Glomerular visceral epithelial cell (primary cell): ENCODE data around the gene COLGALT1.
"Not testable (repeated sequence)": the region's sequence is repeated elsewhere in the genome, so short reads cannot be mapped to it uniquely, and the experiment has no call there.

ENCODE experiments used
- DNase-seq: peaks from one replicate; pipeline ENCODE4 v3.0.0-alpha.2; 2016; ENCODE audit errors: extremely low spot score

The COLGALT1 gene

DNA sequence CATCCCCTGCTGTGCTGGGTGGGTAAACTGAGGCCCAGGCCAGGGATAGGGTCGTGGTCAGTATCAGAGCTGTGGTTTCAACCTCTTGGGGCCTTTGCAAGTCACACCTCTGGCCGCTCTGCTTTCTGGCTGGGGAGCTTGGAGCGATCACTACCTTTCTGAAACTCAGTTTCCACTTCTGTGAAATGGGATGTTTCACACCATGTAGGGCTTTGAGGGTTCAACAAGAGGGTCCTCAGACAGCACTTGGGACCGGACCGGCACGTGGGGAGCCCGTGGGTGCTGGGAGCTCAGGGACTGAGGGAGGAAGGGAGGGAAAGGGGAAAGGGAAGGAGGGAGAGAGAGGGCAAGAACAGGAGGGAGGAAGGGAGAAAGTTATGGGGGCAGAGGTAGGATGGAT is 22.9 kb upstream of the COLGALT1 start:
- no peak for DNase-seq

- no peak for DNase-seq
Measured at GRCh38 chr19:17534767-17535166, 20.7 kb upstream of the COLGALT1 start.

- no peak for DNase-seq
Measured at GRCh38 chr19:17536955-17537354, 18.5 kb upstream of the COLGALT1 start.

GRCh38 chr19:17538684-17539237 is 16.7 kb upstream of the COLGALT1 start:
- DNase-seq, result peak; percentile 13

GRCh38 chr19:17539238-17540117 is 16.0 kb upstream of the COLGALT1 start:
- DNase-seq, result peak; percentile 90

- DNase-seq, result no peak
Measured at GRCh38 chr19:17540174-17540573, 15.3 kb upstream of the COLGALT1 start.

GRCh38 chr19:17541184-17541759 is 14.2 kb upstream of the COLGALT1 start:
- DNase-seq, result no peak

DNA sequence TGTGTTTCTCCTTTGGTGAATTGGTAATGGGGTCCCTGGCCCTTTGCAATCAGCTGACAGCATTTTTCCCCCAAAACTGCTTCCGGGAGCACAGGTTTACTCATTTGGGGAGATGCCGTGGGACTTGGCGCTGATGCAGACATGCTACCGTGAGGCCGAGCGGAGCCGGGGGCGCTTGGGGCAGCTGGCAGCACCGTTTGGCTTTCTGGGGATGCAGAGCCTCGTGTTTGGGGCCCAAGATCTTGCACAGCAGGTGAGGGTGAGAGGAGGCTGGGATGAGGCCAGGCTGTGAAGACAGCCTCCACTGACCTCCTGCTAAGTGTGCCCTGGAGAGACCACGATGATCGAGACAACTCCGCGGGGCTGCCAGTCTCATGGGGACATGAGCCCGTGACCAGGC is 13.4 kb upstream of the COLGALT1 start:
- DNase-seq, result no peak

GRCh38 chr19:17542793-17543582 is 12.5 kb upstream of the COLGALT1 start:
- no peak for DNase-seq

DNA sequence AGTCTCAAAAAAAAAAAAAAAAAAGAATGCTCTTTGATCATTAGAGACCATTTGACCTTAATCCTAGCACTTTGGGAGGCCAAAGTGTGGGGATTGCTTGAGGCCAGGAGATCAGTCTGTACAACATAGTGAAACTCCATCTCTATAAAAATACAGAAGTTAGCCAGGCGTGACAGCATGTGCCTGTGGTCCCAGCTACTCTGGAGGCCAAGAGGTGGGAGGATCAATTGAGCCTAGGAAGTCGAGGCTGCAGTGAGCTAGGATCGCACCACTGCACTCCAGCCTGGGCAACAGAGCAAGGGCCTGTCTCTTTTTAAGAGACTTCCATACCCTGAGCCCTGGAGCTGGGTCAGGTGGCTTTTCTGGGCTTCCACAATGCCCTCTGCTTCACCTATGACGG is 11.5 kb upstream of the COLGALT1 start:
- no peak for DNase-seq

GRCh38 chr19:17544418-17544817 is 11.0 kb upstream of the COLGALT1 start:
- DNase-seq, result no peak

- no peak for DNase-seq
Measured at GRCh38 chr19:17548145-17548544, 7.3 kb upstream of the COLGALT1 start.

DNA sequence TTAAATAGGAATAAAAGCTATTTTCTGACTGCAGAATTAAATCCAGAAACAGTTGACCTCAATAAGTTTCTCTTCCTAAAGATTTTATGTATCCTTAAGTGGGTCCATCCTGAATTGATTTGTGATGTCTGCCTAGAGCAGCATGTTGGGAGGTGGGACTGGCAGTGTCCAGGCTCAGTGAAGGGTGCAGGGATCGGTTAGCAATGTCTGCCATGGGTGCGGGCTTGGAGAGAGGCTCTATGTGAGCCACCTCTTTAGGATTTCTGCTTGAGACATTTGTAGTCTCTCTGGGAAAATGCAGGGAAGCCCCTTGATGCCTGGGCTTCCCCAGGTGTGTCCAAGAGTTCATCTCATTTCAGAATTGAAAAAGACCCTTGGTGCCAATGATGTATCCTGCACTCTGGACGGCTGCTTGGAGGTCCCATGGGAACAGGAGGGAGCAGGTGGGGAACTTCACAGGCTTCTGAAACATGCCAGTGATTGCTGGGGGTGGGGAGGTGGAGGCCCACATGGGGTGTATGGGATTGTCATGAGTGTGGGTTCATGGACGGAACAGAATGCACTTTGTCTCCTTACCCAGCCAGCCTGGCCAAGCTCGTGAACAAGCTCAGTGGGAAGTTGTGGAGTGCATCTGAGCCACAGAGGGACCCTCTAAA is 6.2 kb upstream of the COLGALT1 start:
- no peak for DNase-seq

DNA sequence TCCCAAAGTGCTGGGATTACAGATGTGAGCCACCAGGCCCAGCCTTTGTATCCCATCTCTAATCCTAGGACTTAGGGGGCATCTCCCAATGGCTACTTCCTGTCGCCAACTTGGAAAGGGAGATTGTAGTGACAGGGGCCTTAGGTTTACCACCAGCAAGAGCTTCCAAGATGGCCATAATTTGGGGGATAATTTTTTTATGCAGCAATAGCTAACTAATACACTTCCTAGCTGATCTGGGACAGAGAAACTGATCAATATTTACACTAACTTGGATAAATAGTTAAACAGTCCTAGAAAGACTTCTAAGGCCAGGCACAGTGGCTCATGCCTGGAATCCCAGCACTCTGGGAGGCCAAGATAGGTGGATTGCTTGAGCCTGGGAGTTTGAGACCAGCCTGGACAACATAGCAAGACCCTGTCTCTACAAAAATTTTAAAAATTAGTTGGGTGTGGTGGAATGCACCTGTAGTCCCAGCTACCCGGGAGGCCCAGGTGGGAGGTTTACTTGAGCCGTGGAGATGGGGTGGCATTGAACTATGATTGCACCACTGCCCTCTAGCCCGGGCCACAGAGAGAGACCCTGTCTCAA is 5.3 kb upstream of the COLGALT1 start:
- no peak for DNase-seq

DNA sequence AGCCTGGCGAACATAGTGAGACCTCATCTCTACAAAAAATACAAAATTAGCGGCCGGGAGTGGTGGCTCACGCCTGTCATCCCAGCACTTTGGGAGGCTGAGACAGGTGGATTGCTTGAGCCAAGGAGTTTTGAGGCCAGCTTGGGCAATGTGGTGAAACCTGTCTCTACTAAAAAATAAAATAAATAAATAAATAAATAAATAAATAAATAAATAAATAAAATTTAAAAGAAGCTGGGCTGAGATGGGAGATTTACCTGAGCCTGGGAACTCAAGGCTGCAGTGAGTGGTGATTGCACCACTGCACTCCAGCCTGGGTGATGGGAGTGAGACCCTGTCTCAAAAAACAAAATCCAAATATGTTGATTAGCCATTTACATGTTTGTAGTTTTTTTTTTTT is 2.7 kb upstream of the COLGALT1 start:
- DNase-seq, result not testable (repeated sequence)

DNA sequence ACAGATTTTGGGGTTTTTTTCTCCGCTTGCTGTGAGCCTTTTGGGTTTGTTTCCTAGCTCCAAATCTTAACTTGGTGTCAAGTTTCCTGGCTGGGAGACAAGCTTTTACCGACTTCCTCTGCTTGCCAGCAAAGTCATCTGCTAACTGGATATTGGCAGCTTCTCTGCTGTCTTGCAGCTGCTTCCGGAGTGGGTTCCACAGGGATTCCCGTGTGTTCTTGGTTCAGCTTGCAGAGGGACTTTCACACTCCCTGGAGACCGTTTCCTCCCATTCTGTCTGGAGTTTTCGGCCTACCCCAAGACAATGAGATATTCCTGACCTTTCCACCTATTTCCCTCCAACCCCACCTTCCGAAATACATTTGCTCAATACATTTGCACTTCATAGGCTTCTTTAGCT is 2.2 kb upstream of the COLGALT1 start:
- DNase-seq, result peak; percentile 53

DNA sequence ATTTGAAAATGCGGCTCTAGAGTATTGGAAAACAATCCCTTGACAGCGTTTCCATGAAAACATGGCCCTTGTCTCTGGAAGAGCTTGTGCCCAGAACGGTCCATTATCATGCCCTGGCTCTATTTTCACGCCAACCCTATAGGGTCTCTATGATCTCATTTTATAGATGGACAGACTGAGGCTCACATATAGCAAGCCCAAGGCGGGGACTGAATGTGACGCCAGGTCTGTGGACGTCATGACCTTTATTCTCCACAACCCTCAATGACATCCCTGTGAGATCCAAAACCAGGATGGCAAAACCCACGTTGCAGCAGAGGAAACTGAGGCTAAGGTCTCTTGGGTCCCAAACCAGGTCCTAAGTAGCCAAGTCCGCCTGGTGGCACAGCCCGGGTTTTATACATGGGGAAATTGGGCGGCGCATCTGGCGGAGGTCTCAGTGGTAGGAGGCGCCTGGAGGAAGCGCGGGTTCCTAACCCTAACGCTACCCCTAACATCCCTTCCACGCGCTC is 425 bp upstream of the COLGALT1 start:
- no peak for DNase-seq

DNA sequence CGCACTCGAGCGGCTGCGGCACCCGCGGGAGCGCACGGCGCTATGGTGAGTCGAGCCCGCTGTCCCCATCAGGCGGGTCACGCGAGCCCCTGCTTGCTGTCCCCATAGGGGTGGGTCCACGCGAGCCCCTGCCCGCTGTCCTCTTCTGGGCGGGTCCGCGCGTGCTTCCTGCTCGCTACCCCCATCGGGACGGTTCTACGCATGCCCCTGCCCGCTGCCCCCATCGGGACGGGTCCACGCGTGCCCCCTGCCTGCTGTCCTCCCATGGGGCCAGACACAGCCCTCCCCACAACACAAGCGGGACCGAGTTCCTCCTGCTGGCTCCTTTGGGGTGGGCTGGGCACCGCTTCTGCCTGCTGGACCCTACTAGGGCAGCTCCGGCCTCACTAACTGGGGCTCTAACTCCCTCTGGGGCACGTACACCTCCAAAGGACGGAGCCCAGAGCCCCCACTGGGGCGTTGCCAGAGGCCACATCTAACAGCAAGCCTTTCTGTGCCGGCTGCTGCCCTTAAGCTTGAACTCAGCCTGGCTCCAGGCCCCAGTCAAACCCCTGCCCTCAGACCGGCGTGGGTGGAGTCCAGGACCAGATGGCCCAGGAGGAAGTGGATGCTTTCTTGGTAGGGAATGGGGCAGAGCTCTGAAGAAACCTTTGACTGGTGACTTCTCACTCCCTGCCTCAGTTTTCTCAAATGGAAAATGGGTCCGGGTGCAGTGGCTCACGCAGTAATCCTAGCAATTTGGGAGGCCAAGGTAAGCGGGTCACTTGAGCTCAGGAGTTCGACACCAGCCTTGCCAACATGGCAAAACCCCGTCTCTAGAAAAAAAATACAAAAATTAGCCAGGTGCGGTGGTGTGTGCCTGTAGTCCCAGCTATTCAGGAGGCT is 722 bp downstream of the COLGALT1 start:
- peak; percentile 68 for DNase-seq

DNA sequence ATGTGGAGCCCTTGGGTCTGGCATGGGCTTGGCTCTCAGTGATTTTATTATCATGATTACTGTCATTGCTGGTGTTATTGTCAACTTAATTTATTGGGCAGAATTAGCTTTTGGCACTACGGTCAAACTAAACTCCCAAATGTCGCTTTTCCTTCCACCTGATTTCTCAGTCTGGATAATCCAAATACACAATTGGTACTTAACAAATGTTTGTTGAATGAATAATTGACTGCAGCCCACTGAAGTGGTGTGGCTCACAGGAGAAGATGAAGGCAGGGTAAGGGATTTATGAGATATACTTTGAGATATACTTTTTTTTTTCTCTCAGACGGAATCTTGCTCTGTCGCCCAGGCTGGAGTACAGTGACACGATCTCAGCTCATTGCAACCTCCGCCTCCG is 1.5 kb downstream of the COLGALT1 start:
- no peak for DNase-seq

- DNase-seq, result no peak
Measured at GRCh38 chr19:17557466-17557865, 2.0 kb downstream of the COLGALT1 start.
